WTC11 (cell line): ENCODE data around the gene RAB7A. TPM values are rescaled to one million over a fixed set of nuclear protein-coding genes. Genes with fewer than 3 reads are reported as not detected.

ENCODE experiments used
- ATAC-seq: fragments of 200-7000 bp; cut with Tn5 transposase; 2 replicates; pipeline ENCODE4 v1.10.0; 2021; ENCODE audit warnings: mild to moderate bottlenecking, moderate library complexity
- CTCF ChIA-PET: fragments of 300-600 bp; sonication (Branson Sonifier 250); formaldehyde crosslinking; loops from one replicate; lab custom pipeline; 2021; ENCODE audit warnings: antibody characterized with exemption; lab: Charles Lee
- POLR2A ChIA-PET: fragments of 350-600 bp; sonication (Branson Sonifier 250); formaldehyde crosslinking; loops from one replicate; lab custom pipeline; 2021; ENCODE audit warnings: antibody characterized with exemption; lab: Charles Lee
- DNase-seq: peaks from one replicate; pipeline ENCODE4 v3.0.0; 2021; ENCODE audit warnings: low spot score
- H3K27ac Mint-ChIP-seq: 2 replicates; pipeline ENCODE4 v1.8.0; 2021; ENCODE audit warnings: mixed read lengths
- H3K27me3 Mint-ChIP-seq: 2 replicates; pipeline ENCODE4 v1.8.0; 2021; ENCODE audit warnings: low read depth, mild to moderate bottlenecking, moderate library complexity, mixed read lengths
- H3K36me3 Mint-ChIP-seq: 2 replicates; pipeline ENCODE4 v1.8.0; 2021; ENCODE audit warnings: mixed read lengths
- H3K4me1 Mint-ChIP-seq: 2 replicates; pipeline ENCODE4 v1.8.0; 2022; ENCODE audit warnings: mixed read lengths
- H3K4me3 Mint-ChIP-seq: 2 replicates; pipeline ENCODE4 v1.8.0; 2021; ENCODE audit warnings: mild to moderate bottlenecking, moderate library complexity, mixed read lengths
- H3K9me3 Mint-ChIP-seq: 2 replicates; pipeline ENCODE4 v1.8.0; 2021; ENCODE audit warnings: mixed read lengths
- ARID4B ChIP-seq: sonication (generic); formaldehyde crosslinking; IDR thresholded peaks from 2 replicates; pipeline ENCODE4 v1.8.0; 2023; ENCODE audit warnings: missing genetic modification reagents, mild to moderate bottlenecking, borderline replicate concordance
- CBFB ChIP-seq: sonication (generic); formaldehyde crosslinking; IDR thresholded peaks from 2 replicates; pipeline ENCODE4 v1.8.1; 2022; ENCODE audit warnings: mild to moderate bottlenecking, low read depth, missing genetic modification reagents
- CDX4 ChIP-seq: fragments of 250-450 bp; sonication (Bioruptor Pico); IDR thresholded peaks from 2 replicates; pipeline ENCODE4 v1.9.0; 2021; ENCODE audit warnings: moderate library complexity, mild to moderate bottlenecking, inconsistent platforms, borderline replicate concordance
- ELF4 ChIP-seq: sonication (generic); formaldehyde crosslinking; IDR thresholded peaks from 2 replicates; pipeline ENCODE4 v1.8.1; 2022; ENCODE audit warnings: low read depth, mild to moderate bottlenecking, moderate library complexity, missing genetic modification reagents
- ESRRA ChIP-seq: sonication (generic); formaldehyde crosslinking; IDR thresholded peaks from 2 replicates; pipeline ENCODE4 v1.8.1; 2022; ENCODE audit warnings: mild to moderate bottlenecking, missing genetic modification reagents, borderline replicate concordance
- ETV6 ChIP-seq: sonication (generic); formaldehyde crosslinking; IDR thresholded peaks from 2 replicates; pipeline ENCODE4 v1.8.1; 2022; ENCODE audit warnings: mild to moderate bottlenecking, missing genetic modification reagents
- FOXP1 ChIP-seq: sonication (generic); formaldehyde crosslinking; IDR thresholded peaks from 2 replicates; pipeline ENCODE4 v1.8.0; 2022; ENCODE audit warnings: missing genetic modification reagents, mild to moderate bottlenecking, moderate library complexity, borderline replicate concordance
- NFATC4 ChIP-seq: fragments of 250-450 bp; sonication (Bioruptor Pico); IDR thresholded peaks from 2 replicates; pipeline ENCODE4 v1.9.0; 2021; ENCODE audit warnings: mild to moderate bottlenecking
- NFYB ChIP-seq: sonication (generic); formaldehyde crosslinking; conservative IDR thresholded peaks from 2 replicates; pipeline ENCODE4 v1.8.0; 2022; ENCODE audit warnings: low read depth, missing genetic modification reagents
- PRRX2 ChIP-seq: fragments of 250-450 bp; sonication (Bioruptor Pico); IDR thresholded peaks from 2 replicates; pipeline ENCODE4 v1.8.0; 2021; ENCODE audit warnings: mild to moderate bottlenecking
- ZNF219 ChIP-seq: sonication (generic); formaldehyde crosslinking; IDR thresholded peaks from 2 replicates; pipeline ENCODE4 v1.8.0; 2023; ENCODE audit warnings: missing genetic modification reagents, mild to moderate bottlenecking, borderline replicate concordance
- ZNF263 ChIP-seq: sonication (generic); formaldehyde crosslinking; IDR thresholded peaks from 2 replicates; pipeline ENCODE4 v1.8.1; 2022; ENCODE audit warnings: low read depth, mild to moderate bottlenecking, moderate library complexity, missing genetic modification reagents
- ZNF396 ChIP-seq: fragments of 250-450 bp; sonication (Bioruptor Pico); IDR thresholded peaks from 2 replicates; pipeline ENCODE4 v1.8.0; 2021; ENCODE audit warnings: mild to moderate bottlenecking, moderate library complexity, borderline replicate concordance
- ZNF423 ChIP-seq: fragments of 250-450 bp; sonication (Bioruptor Pico); IDR thresholded peaks from 2 replicates; pipeline ENCODE4 v2.1.2; 2022; ENCODE audit warnings: mild to moderate bottlenecking, moderate library complexity
- total RNA-seq: library from RNA; stranded (reverse); gene quantifications from 3 replicates; pipeline ENCODE4 v1.2.3, GENCODE V29; 2021
- TF ChIP-seq, protein P1 (sequence below): sonication (generic); formaldehyde crosslinking; IDR thresholded peaks from 2 replicates; pipeline ENCODE4 v1.8.1; 2022; ENCODE audit warnings: missing genetic modification reagents, borderline replicate concordance
- TF ChIP-seq, protein P2 (sequence below): sonication (generic); formaldehyde crosslinking; IDR thresholded peaks from 2 replicates; pipeline ENCODE4 v1.8.1; 2023; ENCODE audit warnings: mild to moderate bottlenecking, missing genetic modification reagents, moderate library complexity
- TF ChIP-seq, protein P3 (sequence below): sonication (generic); formaldehyde crosslinking; IDR thresholded peaks from 2 replicates; pipeline ENCODE4 v1.8.1; 2022; ENCODE audit warnings: mild to moderate bottlenecking, moderate library complexity, missing genetic modification reagents

The RAB7A gene
- total RNA-seq, 1 experiment from 2014 or later, result 184 TPM

GRCh38 chr3:128849911-128850455 is 124.0 kb downstream of the RAB7A start:
- H3K4me3 Mint-ChIP-seq, result no peak overlapping the region
- peaks cover 14% of the 10 kb centered on the region for H3K9me3 Mint-ChIP-seq
- POLR2A ChIA-PET, result no interaction called here
- no peak overlapping the region for H3K27ac Mint-ChIP-seq
- CTCF ChIA-PET, result interaction anchor here (0.5 to 1.0 kb wide), 2 partner anchors 13 to 222 kb away, joined by 3 to 6 read pairs; no protein-coding TSS in a partner anchor
- peaks cover 9% of the 10 kb centered on the region for H3K27me3 Mint-ChIP-seq
- H3K4me1 Mint-ChIP-seq, result peaks cover 22% of the 10 kb centered on the region
- peaks cover 13% of the 10 kb centered on the region for H3K36me3 Mint-ChIP-seq
- DNase-seq (no peak), ATAC-seq (no peak)
- TF ChIP-seq ESRRA (CRISPR knock-in tag) (no peak), NFYB (CRISPR knock-in tag) (no peak), NFATC4 (CRISPR knock-in tag) (no peak), ETV6 (CRISPR knock-in tag) (no peak), ZNF219 (CRISPR knock-in tag) (no peak), ARID4B (CRISPR knock-in tag) (no peak), ZNF423 (no peak), FOXP1 (CRISPR knock-in tag) (no peak), ZNF396 (CRISPR knock-in tag) (no peak)
- TF ChIP-seq, protein P1, sequence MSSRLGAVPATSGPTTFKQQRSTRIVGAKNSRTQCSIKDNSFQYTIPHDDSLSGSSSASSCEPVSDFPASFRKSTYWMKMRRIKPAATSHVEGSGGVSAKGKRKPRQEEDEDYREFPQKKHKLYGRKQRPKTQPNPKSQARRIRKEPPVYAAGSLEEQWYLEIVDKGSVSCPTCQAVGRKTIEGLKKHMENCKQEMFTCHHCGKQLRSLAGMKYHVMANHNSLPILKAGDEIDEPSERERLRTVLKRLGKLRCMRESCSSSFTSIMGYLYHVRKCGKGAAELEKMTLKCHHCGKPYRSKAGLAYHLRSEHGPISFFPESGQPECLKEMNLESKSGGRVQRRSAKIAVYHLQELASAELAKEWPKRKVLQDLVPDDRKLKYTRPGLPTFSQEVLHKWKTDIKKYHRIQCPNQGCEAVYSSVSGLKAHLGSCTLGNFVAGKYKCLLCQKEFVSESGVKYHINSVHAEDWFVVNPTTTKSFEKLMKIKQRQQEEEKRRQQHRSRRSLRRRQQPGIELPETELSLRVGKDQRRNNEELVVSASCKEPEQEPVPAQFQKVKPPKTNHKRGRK (CRISPR knock-in tag), result no peak
- TF ChIP-seq, protein P2, sequence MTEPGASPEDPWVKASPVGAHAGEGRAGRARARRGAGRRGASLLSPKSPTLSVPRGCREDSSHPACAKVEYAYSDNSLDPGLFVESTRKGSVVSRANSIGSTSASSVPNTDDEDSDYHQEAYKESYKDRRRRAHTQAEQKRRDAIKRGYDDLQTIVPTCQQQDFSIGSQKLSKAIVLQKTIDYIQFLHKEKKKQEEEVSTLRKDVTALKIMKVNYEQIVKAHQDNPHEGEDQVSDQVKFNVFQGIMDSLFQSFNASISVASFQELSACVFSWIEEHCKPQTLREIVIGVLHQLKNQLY, result no peak
- TF ChIP-seq, all 79 proteins: peak for 0

GRCh38 chr3:128850544-128850943 is 124.6 kb downstream of the RAB7A start:
- Mint-ChIP-seq H3K4me3 (no peak overlapping the region), H3K27me3 (peaks cover 11% of the 10 kb centered on the region), H3K9me3 (peaks cover 20% of the 10 kb centered on the region), H3K36me3 (peaks cover 19% of the 10 kb centered on the region), H3K4me1 (peaks cover 17% of the 10 kb centered on the region), H3K27ac (no peak overlapping the region)
- ChIA-PET CTCF (interaction anchor here (1.0 kb wide), 1 partner anchor 13 kb away, joined by 3 read pairs; no protein-coding TSS in a partner anchor), POLR2A (no interaction called here)
- TF ChIP-seq PRRX2 (no peak), CDX4 (CRISPR knock-in tag) (no peak), ZNF263 (CRISPR knock-in tag) (no peak), CBFB (no peak), ELF4 (CRISPR knock-in tag) (no peak)
- TF ChIP-seq, protein P3, sequence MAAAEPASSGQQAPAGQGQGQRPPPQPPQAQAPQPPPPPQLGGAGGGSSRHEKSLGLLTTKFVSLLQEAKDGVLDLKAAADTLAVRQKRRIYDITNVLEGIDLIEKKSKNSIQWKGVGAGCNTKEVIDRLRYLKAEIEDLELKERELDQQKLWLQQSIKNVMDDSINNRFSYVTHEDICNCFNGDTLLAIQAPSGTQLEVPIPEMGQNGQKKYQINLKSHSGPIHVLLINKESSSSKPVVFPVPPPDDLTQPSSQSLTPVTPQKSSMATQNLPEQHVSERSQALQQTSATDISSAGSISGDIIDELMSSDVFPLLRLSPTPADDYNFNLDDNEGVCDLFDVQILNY (CRISPR knock-in tag), result no peak
- ATAC-seq, result no peak
- no peak for DNase-seq
